Measurements from ENCODE around the gene SLC49A3.

DNA sequence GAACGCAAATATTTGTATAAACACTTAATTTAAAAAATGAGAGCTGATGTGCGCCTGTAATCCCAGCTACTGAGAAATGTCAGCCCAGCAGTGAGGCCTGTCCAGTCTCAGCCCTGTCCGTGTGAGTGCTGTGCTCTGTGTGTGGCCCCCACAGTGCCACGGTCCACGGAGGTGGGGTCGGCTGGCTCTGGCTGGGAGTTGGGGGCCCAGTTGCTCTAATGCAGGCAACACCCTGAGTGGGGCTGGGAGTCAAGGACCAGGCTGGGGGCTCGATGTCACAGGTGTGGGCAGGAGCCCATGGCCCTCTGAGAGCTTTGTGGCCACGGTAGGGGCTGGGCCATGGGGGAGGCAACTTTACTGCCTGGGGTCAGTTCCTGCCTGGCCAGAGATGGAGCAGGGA lies 29.5 kb upstream of the SLC49A3 start:
- TF ChIP-seq MAFF (IDR thresholded peaks at IDR 0.05; ENCODE audit: low read depth, low read length) = no peak
- no peak for TF ChIP-seq AGO2 (optimal IDR thresholded peaks at IDR 0.05; ENCODE audit: low read depth, low read length)
- no peak for TF ChIP-seq ZBTB2 (CRISPR knock-in tag; IDR thresholded peaks at IDR 0.05; ENCODE audit: low read depth)
- TF ChIP-seq PTBP1 (IDR thresholded peaks at IDR 0.05; ENCODE audit: low read depth, low read length, poor library complexity, severe bottlenecking) = no peak
- no peak for TF ChIP-seq ATF3 (CRISPR knock-in tag; IDR thresholded peaks at IDR 0.05)
- no peak for TF ChIP-seq HES4 (CRISPR knock-in tag; IDR thresholded peaks at IDR 0.05; ENCODE audit: borderline replicate concordance)
- TF ChIP-seq FIP1L1 (IDR thresholded peaks at IDR 0.05; ENCODE audit: borderline replicate concordance, insufficient read depth, low read depth, low read length) = no peak
- TF ChIP-seq RXRA (CRISPR knock-in tag; IDR thresholded peaks at IDR 0.05) = no peak
- TF ChIP-seq JUNB (CRISPR knock-in tag; IDR thresholded peaks at IDR 0.05; ENCODE audit: borderline replicate concordance) = no peak
- TF ChIP-seq, protein P1, sequence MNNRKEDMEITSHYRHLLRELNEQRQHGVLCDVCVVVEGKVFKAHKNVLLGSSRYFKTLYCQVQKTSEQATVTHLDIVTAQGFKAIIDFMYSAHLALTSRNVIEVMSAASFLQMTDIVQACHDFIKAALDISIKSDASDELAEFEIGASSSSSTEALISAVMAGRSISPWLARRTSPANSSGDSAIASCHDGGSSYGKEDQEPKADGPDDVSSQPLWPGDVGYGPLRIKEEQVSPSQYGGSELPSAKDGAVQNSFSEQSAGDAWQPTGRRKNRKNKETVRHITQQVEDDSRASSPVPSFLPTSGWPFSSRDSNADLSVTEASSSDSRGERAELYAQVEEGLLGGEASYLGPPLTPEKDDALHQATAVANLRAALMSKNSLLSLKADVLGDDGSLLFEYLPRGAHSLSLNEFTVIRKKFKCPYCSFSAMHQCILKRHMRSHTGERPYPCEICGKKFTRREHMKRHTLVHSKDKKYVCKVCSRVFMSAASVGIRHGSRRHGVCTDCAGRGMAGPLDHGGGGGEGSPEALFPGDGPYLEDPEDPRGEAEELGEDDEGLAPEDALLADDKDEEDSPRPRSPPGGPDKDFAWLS (CRISPR knock-in tag; IDR thresholded peaks at IDR 0.05; ENCODE audit: borderline replicate concordance) = no peak
- no peak for TF ChIP-seq ADNP (CRISPR knock-in tag; IDR thresholded peaks at IDR 0.05)
- no peak for TF ChIP-seq ATF2 (CRISPR knock-in tag; IDR thresholded peaks at IDR 0.05)
- no peak for TF ChIP-seq ZC3H4 (CRISPR knock-in tag; IDR thresholded peaks at IDR 0.05; ENCODE audit: borderline replicate concordance)
- no peak for TF ChIP-seq HCFC1 (IDR thresholded peaks at IDR 0.05; ENCODE audit: low read depth, low read length)
